Mesenteric fat pad (tissue), 1 donor: ENCODE measurements around the gene PDSS2. TPM values are rescaled to one million over a fixed set of nuclear protein-coding genes. Genes with fewer than 3 reads are reported as not detected.

Experiments used
- DNase-seq: peaks from one replicate; pipeline ENCODE4 v3.0.0-alpha.2; 2020; ENCODE audit warnings: low spot score
- total RNA-seq: library from RNA; stranded (reverse); fragmentation: NEBNext Ultra II Directional; extraction: Animal tissue kit (Norgen Biotek cat#: 25700); gene quantifications from one replicate; pipeline ENCODE4 v1.2.1, GENCODE V29; 2021
- donor health status: DM: yes; HTN: yes; CAD: no.

PDSS2 gene
- total RNA-seq, 1 donor from 2014 or later, result 11.5 TPM

DNA sequence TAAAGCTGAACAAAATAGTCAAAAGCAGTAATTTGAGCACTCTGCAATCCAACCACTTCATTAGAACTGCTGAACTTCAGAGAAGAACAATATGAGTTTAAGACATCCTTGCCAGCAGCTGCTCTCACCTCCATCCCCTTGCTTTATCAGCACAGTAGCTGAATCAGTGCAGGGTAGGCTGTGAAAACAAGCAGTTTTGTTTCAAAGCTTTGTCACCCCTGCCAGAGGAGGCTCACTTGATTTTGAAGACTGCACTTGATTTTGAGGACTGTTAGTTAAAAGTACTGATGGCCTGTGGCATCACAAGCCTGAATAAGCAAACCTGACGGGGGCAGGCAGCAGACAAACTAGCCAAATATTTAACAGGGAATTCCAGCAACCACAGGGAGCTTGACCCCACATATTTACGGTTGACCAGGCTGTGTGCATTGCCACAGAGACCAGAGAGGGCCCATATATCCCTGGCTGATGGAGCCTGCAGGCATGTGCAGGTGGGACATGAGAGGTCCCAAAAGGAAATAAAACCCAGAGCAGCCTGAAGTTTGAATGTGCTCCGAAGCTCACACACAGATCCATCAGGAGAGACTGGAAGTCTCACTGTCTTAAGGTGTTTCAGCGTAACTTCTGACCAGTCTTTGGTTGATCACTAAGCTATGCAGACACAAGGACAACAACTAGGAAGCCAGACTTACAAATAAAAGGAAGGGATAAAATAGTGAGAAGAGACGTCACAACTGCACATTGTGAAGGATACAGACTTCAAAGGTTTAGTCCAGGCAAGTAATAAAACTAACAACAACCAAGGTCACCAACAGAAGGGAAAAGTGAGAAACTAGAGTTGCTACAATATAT lies 97.4 kb downstream of the PDSS2 start:
- no peak for DNase-seq

- DNase-seq, result no peak
These were observed 98.9 kb downstream of the PDSS2 start for GRCh38 chr6:107360476-107360875.

DNA sequence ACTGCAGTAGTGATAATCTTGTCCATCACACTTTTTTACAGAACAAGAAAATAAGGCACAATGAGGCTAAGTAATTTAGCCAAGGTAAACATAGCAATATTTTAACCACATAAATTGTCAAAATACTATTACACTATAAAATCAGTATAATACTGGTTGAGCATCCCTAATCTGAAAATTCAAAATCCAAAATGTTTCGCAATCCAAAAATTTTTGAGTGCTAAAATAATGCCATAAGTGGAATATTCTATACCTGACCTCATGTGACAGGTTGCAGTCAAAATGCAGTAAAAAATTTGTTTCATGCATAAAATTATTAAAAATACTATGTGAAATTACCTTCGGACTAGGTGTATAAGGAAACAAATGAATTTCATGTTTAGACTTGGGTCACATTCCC lies 101.5 kb downstream of the PDSS2 start:
- DNase-seq, result no peak

DNA sequence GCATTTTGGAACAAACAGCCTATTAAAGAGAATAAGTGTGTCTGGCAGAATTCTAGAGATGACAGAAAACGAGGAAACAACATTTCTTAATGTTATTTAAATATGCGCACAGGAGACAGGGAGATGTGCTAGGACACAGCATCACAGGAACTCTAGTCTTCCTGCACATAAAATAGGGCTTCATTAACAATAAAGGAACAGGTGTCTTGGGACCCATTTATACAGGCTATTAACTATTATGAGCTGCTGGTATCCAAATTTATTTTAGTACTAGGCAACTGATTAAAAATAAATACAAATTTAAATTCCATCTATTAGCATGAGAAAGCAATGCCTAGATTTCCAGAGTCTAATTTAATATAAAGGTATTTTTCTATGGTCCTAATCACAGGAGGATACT lies 102.3 kb downstream of the PDSS2 start:
- DNase-seq, result no peak

- no peak for DNase-seq
These were observed 103.7 kb downstream of the PDSS2 start for GRCh38 chr6:107355659-107356058.

GRCh38 chr6:107354451-107354850 lies 104.9 kb downstream of the PDSS2 start:
- DNase-seq, result no peak

DNA sequence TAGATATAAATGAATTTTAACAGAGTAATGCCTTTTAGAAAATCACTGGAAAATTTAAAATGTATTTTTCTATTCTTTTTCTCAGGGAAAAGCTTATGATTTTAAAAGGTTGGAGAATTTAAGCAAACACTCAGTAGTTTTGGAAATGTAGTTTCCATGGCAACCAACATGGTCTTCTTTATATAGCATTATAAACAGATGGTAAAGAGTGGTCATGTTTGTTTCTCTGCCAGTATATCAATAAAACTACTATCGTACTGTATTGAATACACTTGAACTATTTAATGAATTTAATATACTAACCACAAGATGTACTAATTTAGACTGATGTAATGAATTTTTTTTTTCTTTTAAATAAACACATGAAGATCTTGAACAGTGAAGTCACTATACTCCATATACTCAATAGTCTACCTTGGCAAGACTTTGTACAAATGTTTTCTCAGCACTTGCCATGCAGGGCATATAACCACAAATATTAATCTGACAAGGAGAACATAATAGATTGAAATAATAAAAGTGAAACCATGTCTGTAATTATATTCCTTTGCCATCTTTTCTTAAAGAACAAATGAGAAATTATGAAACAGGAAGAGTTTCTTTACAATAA lies 105.5 kb downstream of the PDSS2 start:
- no peak for DNase-seq

GRCh38 chr6:107348224-107348623 lies 111.1 kb downstream of the PDSS2 start:
- DNase-seq, result no peak

DNA sequence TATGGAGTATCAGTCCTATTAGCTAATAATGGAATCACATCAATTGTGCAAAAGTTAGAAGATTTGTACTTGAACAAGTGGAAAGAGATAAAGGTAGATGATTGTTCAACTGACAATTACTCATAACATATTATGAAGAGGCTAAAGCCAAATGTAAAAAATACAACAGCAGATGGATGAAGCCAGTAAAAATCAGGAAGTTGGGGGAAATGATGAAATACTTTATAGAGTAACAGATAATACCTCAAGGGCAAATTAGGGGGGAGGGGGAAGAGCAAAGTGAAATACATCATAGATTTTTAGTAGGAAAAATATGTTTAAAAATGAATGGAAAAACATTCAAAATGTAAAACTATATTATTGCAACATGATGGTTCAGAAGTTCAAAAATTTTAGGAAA lies 114.0 kb downstream of the PDSS2 start:
- DNase-seq, result no peak

DNA sequence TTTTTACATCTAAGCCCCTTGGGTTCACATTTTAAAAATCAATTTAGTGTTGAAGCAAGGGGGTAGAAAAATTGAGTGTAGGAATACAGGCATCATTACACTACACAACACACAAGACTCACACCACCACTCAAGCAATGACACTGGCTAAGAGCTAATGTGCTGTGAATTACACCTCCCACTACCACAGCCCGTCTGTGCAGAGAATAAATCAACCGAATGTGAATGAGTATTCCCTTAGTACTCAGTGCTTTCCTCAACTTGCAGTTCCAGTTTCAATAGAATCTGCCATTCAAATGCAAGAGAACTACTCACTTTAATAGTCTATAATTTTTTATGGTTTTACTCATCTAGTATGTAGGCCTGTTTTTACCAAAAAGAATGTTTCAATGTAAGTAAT lies 114.4 kb downstream of the PDSS2 start:
- DNase-seq, result no peak

DNA sequence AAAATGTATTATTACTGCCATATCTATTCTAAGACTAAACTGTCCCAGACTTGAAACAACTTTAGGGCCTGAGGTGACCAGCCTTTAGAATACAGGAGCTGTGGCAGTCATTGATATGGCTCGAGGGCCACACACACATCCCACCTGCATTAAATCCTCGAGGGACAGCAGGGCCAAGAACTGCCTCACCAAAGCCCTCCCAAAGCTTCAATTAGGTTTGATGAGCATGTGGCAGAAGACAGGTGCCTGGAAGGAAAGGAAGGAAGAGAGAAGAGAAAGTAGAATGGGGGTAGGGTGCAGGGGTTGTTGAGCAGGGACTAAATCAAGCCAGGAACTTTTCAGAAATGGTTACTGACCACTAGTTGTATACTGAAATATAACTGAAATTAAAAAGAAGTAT lies 115.0 kb downstream of the PDSS2 start:
- DNase-seq, result no peak

- no peak for DNase-seq
These were observed 117.2 kb downstream of the PDSS2 start for GRCh38 chr6:107342144-107342543.

- no peak for DNase-seq
These were observed 118.5 kb downstream of the PDSS2 start for GRCh38 chr6:107340881-107341280.

DNA sequence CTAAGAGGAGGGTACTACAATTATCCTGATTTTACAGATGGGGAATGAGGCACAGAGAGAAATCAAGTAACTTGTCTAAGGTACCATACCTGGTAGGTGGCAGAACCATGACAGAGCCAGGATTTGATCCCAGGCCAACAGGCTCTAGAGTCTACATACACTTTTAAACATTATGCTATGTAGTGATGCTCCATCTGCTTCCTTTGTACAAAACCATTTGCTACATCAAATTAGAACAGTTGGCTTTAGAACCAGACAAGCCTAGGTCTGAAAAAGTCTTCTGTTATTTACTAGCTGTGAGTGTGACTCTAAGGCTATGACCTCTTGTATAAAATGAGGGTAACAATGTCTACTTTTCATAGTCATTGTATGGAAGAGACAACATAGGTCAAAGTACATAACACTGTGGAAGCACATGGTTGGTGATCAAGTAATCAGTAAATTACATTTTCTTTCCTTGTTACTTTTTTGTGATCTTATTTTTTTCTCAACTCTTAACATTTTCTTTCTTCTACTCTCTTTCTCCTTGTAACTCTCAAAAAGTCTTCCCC lies 122.1 kb downstream of the PDSS2 start:
- no peak for DNase-seq

- DNase-seq, result no peak
These were observed 125.3 kb downstream of the PDSS2 start for GRCh38 chr6:107334026-107334425.

GRCh38 chr6:107333491-107333890 lies 125.9 kb downstream of the PDSS2 start:
- DNase-seq, result no peak

GRCh38 chr6:107331409-107332386 lies 127.7 kb downstream of the PDSS2 start:
- DNase-seq, result no peak

GRCh38 chr6:107330168-107330567 lies 129.2 kb downstream of the PDSS2 start:
- no peak for DNase-seq

GRCh38 chr6:107329063-107329860 lies 130.1 kb downstream of the PDSS2 start:
- no peak for DNase-seq

GRCh38 chr6:107328081-107328480 lies 131.3 kb downstream of the PDSS2 start:
- DNase-seq, result no peak
